IMR-90 (cell line): ENCODE data around the gene FKBP7.

Experiments
- CEBPB ChIP-seq: IDR thresholded peaks from 2 replicates; pipeline ENCODE4 v1.6.1; 2012; ENCODE audit warnings: low read depth, low read length, improper control_type of control experiment
- CTCF ChIP-seq: conservative IDR thresholded peaks from 2 replicates; pipeline ENCODE4 v1.5.1; 2012; ENCODE audit warnings: mild to moderate bottlenecking, low read depth, low read length, improper control_type of control experiment
- MXI1 ChIP-seq: IDR thresholded peaks from 2 replicates; pipeline ENCODE4 v1.6.1; 2012; ENCODE audit warnings: low read depth, mild to moderate bottlenecking, low read length, moderate library complexity, borderline replicate concordance
- RAD21 ChIP-seq: IDR thresholded peaks from 2 replicates; pipeline ENCODE4 v1.6.1; 2012; ENCODE audit warnings: low read length, improper control_type of control experiment

DNA sequence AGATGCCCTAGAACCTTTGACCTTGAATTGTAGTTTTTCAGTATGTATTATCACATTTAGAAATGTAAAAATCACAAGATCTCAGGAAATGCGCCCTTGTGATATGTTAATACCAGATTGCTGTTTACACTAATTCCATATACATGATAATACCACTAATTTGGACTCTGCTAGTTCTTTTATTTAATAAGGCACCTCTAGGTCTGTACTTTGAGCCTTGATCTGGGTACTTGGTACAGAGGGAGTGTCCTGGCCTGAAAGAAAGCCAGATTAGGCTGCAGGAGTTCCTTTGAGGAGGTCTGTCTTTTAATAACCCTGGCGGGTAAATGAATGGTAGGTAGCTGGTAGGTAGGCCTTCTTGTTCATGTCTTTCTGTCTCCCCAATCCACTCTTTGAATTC is 28.1 kb upstream of the FKBP7 start:
- TF ChIP-seq RAD21 (no peak), CEBPB (no peak), CTCF (no peak), MXI1 (no peak)
